ENCODE data around the gene SLC16A8.

Gene SLC16A8

DNA sequence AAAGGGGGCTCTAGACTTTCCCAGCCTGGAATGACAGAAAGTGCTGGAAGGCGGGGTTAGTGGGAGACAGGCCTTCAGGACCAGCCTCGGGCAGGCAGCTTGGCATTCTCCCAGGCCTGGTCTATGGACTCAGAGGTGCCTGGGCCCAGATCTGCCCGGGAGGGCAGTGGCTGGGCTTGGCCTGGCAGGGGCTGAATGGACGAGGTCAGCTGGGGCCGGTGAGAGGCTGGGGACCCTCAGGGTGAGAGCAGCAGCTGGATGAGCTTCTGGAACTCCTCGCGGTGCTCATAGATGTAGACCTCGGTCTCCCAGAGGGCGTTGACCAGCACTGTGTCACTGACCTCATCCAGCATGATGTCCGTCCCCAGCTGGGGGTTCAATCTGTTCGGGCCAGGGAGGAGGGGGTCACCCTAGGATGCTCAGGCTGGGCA lies 28.0 kb upstream of the SLC16A8 start:
- DNase-seq = no peak

DNA sequence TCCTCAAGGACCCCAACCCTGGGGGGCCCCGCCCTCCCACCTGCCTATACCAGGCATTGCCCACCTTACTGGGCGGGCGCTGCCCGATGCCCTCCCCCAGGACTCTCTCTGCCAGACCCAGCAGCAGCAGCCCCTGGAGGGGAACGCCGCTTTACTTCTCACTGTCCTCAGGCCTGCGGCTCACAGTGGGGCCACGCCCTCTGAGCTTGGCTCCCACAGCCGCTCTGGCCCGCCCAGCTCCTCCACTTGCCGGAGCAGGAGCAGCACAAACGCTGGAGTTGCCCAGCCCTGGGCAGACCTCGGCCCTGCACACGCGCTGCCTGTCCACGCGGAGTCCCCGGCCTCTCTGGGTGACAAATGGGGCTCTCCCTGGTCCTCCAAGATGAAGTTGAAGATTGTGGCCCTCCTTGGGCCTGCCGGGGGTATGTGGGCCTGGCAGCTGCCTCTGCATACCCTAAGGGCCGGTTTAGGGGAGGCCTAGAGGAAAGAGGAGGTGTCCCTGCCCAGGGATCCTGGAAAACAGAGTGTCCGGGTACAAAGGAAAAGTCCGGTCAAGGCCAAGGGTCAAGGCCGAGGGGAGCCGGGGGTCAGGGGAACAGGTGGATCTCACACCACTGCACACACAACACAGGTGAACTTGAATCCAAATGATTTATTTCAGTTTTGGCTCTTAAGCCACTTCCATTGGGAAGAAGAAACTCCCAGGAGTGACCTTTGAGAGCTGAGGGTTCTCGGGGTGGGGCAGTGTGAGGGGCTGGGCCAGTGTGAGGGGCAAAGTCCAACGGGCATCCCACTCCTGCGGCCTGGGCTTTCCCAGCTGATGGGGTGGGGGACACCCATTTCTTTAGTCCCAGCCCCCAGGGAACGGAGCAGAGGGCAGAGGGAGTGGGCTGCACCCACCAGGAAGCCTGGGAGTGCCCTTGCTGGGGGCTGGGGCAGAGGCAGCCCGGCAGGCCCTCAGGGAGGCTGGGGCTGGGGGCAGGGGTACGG lies 27.2 kb upstream of the SLC16A8 start:
- no peak for DNase-seq

- DNase-seq = no peak
Measured at GRCh38 chr22:38110008-38110862, 26.3 kb upstream of the SLC16A8 start, which contains the start of gene BAIAP2L2. TSS of gene BAIAP2L2 (minus strand) at chr22:38110684. CDS start at chr22:38110525, 159 bp downstream.

- DNase-seq = no peak
Measured at GRCh38 chr22:38109371-38110001, 25.5 kb upstream of the SLC16A8 start.

DNA sequence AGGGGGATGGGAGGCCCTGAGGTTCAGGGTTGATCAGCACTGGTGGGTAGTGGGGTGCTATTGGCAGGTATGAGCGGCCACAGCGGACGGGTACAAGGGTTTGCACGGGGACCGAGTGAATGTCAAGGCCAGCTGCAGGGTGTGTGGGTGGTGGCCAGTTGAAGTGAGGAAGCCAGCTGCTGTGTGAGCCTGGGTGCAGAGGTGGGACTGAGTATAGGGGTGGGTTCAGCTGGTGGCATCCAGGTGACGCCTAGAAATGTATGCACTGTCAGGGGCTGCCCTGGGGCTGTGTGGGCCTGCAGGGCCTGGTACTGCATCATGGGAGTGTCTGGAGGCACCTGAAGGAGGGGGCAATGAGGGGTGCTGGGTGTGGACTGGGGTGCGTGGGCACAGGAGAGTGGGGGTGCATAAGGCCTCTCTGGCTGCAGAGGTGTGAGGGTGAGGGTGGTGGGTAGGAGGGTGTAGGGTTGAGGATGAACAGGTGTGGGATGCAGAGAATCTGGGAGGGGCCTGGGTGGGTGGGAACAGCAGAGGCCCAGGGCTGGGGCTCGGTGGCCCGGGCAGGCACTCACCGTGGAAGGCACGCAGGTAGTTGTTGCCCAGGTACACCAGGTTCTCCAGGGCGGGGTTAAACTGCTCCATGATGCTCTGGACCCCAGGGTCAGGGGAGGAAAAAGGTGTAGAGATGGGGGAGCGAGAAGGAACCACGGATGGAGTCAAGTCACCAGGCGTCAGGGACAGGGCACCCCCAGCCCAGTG lies 24.8 kb upstream of the SLC16A8 start:
- no peak for DNase-seq

GRCh38 chr22:38107692-38108515 lies 23.9 kb upstream of the SLC16A8 start:
- no peak for DNase-seq

DNA sequence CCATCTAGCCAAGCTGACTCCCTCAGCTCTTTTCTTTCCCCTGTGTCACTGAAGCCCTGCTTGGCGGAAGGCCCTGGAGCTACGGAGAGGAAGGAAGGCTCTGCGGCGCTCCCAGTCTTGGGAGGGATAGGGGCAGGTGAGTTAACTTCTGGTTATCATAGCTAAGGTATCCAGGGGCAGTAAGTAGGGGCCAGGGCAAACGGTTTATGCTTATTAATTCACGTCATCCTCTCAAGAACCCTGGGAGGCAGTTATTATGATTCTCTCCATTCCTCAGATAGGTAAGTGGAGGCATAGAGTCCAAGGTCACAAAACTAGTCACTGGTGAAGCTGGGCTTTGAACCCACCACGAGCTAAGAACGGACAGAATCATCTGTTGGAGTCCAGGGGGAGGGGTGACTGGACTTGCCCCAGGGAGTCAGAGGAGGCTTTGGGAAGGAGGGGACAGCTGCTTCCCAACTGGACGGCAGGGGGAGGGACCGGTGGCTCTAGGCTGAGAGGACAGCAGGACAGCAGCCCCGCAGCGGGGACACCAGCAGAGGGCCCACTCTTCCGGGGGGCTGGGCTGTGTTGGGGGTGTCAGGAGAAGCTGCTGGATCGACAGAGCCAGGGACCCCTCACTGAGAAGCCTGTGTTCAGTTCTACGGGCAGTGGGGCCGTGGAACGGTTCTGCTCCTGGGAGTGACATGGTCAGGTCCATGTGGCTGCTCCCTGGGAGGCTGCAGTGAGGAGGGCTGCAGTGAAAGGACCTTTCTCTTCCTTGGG lies 23.0 kb upstream of the SLC16A8 start:
- DNase-seq = no peak

GRCh38 chr22:38104084-38104483 lies 20.1 kb upstream of the SLC16A8 start:
- no peak for DNase-seq

- no peak for DNase-seq
Measured at GRCh38 chr22:38103641-38104040, 19.7 kb upstream of the SLC16A8 start.

DNA sequence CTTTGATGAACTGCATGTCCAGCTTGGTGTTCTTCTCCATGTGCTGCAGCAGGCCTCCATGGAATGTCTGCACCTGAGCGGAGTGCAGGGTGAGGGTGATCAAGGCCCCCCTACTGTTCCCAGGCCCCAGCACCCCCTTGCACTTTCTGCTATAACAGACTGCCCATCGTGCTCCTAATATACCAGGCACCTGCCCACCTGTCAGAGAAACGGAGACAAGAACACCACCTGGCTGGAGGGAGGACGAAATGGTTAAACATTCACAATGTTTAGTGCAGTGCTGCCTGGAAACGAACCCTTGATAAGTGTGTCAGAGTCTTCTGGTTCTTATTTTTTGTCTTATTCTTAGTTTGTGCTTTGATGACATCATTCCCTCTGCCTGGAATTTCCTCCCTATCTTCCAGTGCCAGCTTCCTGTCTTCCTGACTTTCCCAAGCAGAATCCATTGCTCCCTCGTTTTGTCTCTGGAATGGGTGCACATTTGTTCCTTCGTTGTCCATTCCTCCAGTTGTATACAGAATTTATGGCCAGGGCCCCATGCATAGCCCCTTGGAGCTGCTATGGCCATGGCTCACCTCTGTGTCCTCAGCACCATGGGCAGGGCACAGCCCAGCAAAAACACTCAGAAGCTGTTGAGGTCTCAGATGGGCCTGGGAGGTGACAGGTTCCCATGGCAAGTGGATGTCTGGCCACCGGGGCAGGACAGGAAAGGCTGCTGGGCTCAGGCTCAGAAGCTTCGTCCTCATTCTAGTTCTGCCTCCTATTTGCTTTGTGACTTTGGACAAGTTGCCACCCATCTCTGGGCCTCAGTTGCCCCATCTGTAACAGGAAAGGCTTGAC lies 14.6 kb upstream of the SLC16A8 start:
- DNase-seq = no peak

DNA sequence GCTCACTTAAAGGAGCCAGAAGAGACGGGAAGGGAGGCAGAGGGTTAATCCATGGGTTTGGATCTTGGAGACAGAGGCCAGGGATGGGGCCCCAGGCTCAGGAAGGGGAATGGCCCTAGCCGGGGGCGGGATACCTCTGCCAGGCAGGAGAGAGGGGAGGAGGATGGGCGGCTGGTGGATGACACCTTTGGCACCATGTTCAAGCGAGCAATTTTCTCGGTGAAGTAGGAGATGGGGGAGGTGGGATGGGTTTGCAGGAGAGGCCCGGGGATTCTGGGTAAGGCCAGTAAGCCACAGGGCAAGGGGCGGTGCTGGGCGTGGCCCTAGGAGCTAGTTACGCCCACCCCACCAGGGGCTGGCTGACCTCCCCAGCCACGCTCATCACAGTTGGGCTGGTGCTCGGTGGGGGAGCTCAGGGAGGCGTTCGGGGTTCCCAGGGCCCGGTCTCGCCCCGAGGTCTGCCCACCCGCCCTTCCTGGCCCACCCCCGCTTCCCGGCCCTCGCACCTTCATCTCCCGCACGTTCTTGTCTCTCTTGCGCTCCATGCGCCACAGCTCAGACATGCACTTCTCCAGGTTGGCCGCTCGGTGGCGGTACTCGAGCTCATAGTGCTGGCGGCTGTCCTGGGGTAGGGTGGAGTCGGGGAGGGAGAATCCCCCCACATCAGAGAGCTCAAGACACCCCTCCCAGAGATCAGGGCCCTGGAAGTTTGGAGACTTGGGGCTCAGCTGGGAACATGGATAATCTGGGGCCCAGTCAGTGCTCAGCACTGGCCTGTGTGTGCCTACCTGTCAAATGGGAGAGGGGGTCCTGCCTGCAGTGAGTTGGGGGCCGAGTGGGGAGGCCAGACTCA lies 13.8 kb upstream of the SLC16A8 start:
- DNase-seq = no peak

DNA sequence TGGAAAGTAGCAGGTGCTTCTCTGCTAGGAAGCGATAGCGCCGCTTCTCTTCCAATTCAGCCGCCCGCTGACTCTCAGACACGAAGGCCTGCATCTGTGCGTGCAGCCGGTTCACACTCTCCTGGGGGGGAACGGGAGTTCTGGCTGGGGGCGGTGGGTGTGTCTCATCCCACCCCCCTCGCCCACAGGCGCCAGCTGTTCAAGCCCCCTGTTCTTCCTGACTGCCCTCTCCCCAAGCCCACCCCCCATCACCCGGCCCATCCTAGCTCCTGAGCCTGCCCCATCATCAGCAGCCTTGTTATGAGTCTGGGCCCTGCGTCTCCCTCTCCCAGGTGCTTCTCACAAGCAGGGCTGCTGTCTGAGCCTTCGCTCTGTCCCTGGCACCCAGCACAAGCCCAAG lies 13.1 kb upstream of the SLC16A8 start:
- no peak for DNase-seq

- DNase-seq = no peak
Measured at GRCh38 chr22:38089474-38089851, 5.5 kb upstream of the SLC16A8 start.

DNA sequence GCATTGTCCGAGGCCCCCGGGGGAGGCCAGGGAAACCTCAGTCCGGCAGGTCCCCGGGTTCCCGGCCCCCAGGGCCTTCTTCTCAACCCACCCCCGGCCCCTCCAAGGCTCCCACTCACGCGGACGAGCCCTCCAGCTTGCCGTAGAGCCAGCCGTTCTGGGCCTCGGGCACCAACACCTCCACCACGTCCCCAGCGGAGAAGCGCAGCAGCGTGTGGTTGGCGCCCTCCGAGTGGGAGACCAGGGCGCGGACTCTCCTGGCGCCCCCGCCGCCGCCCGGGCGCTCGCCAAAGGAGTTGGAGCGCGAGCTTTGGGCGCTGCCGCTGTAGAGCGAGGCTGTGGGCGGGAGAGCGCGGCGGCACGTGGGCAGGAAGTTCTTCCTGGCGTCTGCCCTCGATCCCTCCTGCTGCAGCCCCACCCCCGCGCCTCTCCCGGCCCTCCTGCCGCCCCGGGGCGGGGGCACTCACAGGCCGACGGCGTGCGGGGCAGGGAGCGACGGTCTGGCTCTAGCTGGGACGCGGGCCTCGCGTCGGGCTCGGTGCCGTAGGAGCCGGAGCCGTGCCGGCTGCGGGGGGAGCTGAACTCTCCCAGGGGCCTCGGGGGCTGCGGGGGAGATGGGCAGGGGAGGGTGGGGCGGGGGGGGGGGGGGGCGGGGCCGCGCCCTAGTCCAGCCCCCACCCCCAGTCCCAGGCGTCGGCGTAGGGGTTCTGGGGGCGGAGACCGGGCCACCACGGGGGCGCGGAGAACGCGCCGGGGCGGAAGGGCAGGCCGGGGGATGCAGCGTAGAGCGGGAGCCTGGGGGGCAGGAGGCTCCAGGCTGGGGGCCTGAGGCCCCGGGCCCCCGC lies 4.9 kb upstream of the SLC16A8 start:
- DNase-seq = no peak

DNA sequence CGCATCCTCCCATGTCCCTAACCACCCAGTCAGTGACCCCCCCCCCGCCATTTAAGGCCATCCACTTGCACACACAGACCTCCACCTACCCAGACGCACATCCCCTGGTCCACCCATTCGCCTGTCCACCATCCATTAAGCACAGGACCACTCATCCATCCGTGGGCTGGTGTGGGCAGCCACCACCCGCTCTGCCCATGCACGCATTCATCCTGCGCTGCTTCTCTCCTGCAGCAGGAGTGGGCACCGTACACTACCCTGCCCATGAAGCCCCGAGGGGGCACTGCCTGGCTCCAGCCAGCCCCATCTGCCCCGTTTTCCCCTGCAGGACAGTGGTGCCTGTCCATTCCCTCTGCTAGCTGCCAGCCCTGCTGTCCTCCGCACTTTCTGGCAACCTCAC lies 3.9 kb upstream of the SLC16A8 start:
- no peak for DNase-seq

DNA sequence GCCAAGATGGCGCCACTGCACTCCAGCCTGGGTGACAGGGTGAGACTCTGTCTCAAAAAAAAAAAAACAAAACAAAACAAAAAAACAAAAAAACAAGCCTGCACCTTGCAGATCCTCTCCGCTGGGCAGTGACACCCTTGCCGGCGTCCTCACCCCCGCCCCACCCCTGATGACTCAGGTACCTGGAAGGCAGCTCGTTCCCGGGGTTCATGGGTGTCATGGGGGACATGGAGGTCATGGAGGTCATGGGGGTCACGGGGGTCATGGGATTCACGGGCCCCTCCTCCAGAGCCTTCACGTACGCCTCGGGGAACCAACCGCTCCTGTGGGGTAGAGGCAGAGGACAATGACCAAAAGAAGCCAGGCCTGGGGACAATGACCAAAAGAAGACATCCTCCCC lies 3.0 kb upstream of the SLC16A8 start:
- DNase-seq = no peak

- DNase-seq = no peak
Measured at GRCh38 chr22:38086001-38086845, 2.2 kb upstream of the SLC16A8 start.

Measured in NCI-H1105 treated with DMSO at 0.1 percent for 48 hours (cell line).